ENCODE data around the gene PLIN1. TPM values are rescaled to one million over a fixed set of nuclear protein-coding genes. Genes with fewer than 3 reads are reported as not detected.
A peak's percentile ranks its signal among the peaks of the same experiment; 100 is the strongest.

PLIN1 gene
- total RNA-seq, 1 donor, result under 0.01 TPM

DNA sequence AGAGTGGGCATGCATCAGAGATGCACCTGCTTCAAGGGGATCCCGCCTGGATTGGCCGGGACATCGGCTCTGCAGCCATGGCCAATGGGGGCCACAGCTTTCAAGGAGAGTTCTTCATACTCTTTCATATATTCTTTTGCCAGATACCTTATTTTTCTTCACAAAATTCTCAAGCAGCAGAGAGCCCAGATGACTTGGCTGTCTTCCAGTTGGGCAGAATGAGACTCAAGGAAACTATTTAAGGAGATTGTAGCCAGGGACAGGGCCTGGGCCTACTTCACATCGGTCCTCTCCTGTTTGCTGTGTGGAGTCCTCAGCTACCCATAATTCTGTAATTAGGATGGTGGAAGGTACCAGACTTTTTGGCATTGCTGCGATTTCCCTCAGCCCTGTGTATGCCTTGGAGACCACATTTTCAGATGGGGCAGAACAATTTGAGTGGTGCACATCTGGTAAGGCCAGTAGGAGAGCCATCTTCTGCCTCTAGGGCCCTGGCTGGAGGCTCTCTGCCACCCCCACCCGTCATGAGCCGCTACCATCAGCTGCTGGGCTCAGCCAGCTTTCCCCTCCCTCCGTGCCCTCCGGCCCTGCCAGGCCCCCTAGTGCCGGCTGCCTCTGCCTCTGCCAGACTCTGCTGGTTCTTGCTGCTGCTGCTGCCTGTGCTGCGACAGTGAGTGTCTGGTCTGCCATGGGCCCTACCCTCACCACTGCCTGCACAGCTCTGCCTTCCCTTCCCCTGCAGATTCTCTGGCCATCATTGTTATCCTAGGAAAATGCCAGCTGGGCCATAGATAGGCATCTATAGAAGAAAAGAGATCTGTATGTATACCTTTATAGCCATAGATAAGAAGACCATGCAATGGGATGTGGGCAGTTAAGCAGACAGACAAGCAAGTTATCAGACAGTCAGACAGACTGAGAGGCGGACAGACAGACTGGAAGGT lies 6.7 kb downstream of the PLIN1 start:
- Histone ChIP-seq H3K79me2 (ENCODE audit: insufficient read depth, low read length) (no peaks in the 10 kb centered on the region), H3K9me3 (ENCODE audit: low read depth, low read length) (no peaks in the 10 kb centered on the region), H4K20me1 (ENCODE audit: insufficient read depth, low read length) (no peaks in the 10 kb centered on the region), H3K36me3 (ENCODE audit: insufficient read depth, low read length) (no peaks in the 10 kb centered on the region), H3K4me1 (ENCODE audit: insufficient read depth, low read length) (no peaks in the 10 kb centered on the region), H2AFZ (ENCODE audit: low read length) (peak overlapping the region; percentile 43), H3K27me3 (ENCODE audit: insufficient read depth, low read length) (no peaks in the 10 kb centered on the region), H3K4me3 (ENCODE audit: insufficient read depth, low read length) (no peak overlapping the region), H3K4me2 (ENCODE audit: insufficient read depth, low read length) (no peak overlapping the region), H3K27ac (ENCODE audit: low read depth, low read length) (no peak overlapping the region)
- DNase-seq (ENCODE audit: insufficient read length, low spot score, missing footprints), result peak; percentile 93
- TF ChIP-seq, protein P1, sequence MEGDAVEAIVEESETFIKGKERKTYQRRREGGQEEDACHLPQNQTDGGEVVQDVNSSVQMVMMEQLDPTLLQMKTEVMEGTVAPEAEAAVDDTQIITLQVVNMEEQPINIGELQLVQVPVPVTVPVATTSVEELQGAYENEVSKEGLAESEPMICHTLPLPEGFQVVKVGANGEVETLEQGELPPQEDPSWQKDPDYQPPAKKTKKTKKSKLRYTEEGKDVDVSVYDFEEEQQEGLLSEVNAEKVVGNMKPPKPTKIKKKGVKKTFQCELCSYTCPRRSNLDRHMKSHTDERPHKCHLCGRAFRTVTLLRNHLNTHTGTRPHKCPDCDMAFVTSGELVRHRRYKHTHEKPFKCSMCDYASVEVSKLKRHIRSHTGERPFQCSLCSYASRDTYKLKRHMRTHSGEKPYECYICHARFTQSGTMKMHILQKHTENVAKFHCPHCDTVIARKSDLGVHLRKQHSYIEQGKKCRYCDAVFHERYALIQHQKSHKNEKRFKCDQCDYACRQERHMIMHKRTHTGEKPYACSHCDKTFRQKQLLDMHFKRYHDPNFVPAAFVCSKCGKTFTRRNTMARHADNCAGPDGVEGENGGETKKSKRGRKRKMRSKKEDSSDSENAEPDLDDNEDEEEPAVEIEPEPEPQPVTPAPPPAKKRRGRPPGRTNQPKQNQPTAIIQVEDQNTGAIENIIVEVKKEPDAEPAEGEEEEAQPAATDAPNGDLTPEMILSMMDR (IDR thresholded peaks at IDR 0.05; ENCODE audit: extremely low read depth, low read depth, low read length), result no peak

DNA sequence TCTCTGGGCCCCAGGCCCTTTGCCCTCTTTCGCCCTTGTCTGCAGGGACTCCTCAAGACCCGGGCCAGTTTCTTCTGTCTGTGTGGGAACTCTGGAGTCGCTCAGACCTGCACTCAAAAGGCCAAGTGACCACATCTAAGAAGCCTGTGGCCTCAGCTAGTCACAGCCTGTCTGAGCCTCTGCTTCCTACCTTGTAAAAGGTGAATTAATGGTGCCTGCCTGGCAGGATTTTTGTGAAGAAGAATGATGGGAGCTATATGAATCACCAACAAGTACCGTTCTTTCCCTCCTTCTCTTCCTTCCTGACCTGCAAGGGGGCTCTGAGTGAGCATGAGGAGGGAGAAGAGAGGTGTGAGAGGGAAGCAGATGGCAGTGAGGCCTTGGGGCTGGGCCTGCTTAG lies 7.5 kb downstream of the PLIN1 start:
- Histone ChIP-seq H3K27ac (ENCODE audit: low read depth, low read length) (no peak overlapping the region), H4K20me1 (ENCODE audit: insufficient read depth, low read length) (no peaks in the 10 kb centered on the region), H3K9me3 (ENCODE audit: low read depth, low read length) (no peaks in the 10 kb centered on the region), H3K79me2 (ENCODE audit: insufficient read depth, low read length) (no peaks in the 10 kb centered on the region), H3K36me3 (ENCODE audit: insufficient read depth, low read length) (no peaks in the 10 kb centered on the region), H2AFZ (ENCODE audit: low read length) (no peak overlapping the region), H3K27me3 (ENCODE audit: insufficient read depth, low read length) (no peaks in the 10 kb centered on the region), H3K4me2 (ENCODE audit: insufficient read depth, low read length) (no peak overlapping the region), H3K4me3 (ENCODE audit: insufficient read depth, low read length) (no peak overlapping the region), H3K4me1 (ENCODE audit: insufficient read depth, low read length) (no peaks in the 10 kb centered on the region)
- DNase-seq (ENCODE audit: insufficient read length, low spot score, missing footprints), result peak; percentile 69
- TF ChIP-seq, protein P1 (IDR thresholded peaks at IDR 0.05; ENCODE audit: extremely low read depth, low read depth, low read length), result no peak

DNA sequence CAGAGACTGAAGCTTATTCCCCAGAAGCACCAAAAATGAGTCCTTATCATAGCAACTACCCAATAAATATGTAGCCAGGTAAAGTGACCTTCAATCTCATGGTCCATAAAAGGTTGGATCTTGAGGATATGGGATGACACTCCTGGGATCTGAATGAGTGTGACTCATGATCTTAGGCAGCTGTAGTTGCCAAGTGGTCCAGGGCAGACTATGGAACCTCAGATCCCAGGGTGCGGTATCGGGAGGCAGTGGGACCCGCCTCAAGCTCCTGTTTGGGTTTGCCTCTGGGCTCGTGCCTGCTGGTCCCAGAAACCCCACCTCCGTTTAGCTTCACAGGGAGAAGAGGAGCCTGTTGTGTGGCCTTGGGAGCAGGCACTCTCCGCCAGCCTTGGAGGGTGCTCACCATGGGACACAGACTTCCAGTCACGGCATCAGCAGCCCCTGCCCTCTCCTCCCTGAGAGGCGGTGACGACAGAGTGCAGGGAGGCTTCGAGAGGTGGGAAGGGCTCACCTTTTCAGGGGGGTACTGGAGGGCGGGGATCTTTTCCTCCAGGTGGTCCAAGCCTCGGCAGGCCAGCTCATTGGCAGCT lies 8.1 kb downstream of the PLIN1 start:
- Histone ChIP-seq H2AFZ (ENCODE audit: low read length) (no peak overlapping the region), H3K4me2 (ENCODE audit: insufficient read depth, low read length) (no peak overlapping the region), H3K27me3 (ENCODE audit: insufficient read depth, low read length) (no peaks in the 10 kb centered on the region), H4K20me1 (ENCODE audit: insufficient read depth, low read length) (no peaks in the 10 kb centered on the region), H3K36me3 (ENCODE audit: insufficient read depth, low read length) (no peaks in the 10 kb centered on the region), H3K9me3 (ENCODE audit: low read depth, low read length) (no peaks in the 10 kb centered on the region), H3K4me1 (ENCODE audit: insufficient read depth, low read length) (no peaks in the 10 kb centered on the region), H3K27ac (ENCODE audit: low read depth, low read length) (no peak overlapping the region), H3K4me3 (ENCODE audit: insufficient read depth, low read length) (no peak overlapping the region), H3K79me2 (ENCODE audit: insufficient read depth, low read length) (no peaks in the 10 kb centered on the region)
- TF ChIP-seq, protein P1 (IDR thresholded peaks at IDR 0.05; ENCODE audit: extremely low read depth, low read depth, low read length), result no peak
- DNase-seq (ENCODE audit: insufficient read length, low spot score, missing footprints), result peak; percentile 39

DNA sequence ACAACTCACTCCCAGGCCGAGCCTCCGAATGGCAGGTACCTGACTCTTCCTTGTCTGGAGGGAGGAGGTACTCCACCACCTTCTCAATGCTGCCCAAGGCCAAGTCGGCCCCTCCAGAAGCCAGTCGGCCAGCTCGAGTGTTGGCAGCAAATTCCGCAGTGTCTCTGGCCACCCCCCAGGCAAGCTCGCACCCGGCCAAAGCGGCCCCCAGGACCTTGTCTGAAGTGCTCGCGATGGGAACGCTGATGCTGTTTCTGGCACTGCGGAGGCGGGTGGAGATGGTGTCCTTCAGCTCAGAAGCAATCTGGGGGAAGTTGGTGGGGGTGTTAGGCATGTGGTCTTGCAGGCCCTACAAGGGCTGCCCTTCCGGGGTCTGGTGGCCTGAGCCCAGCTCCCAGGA lies 9.2 kb downstream of the PLIN1 start:
- no peak overlapping the region for H3K4me3 ChIP-seq (ENCODE audit: insufficient read depth, low read length)
- H2AFZ ChIP-seq (ENCODE audit: low read length), result no peak overlapping the region
- H3K4me2 ChIP-seq (ENCODE audit: insufficient read depth, low read length), result no peak overlapping the region
- no peaks in the 10 kb centered on the region for H3K79me2 ChIP-seq (ENCODE audit: insufficient read depth, low read length)
- peak; percentile 74 for DNase-seq (ENCODE audit: insufficient read length, low spot score, missing footprints)
- H3K4me1 ChIP-seq (ENCODE audit: insufficient read depth, low read length), result peaks cover 4% of the 10 kb centered on the region
- H3K27ac ChIP-seq (ENCODE audit: low read depth, low read length), result no peak overlapping the region
- no peaks in the 10 kb centered on the region for H3K36me3 ChIP-seq (ENCODE audit: insufficient read depth, low read length)
- H3K27me3 ChIP-seq (ENCODE audit: insufficient read depth, low read length), result no peaks in the 10 kb centered on the region
- H4K20me1 ChIP-seq (ENCODE audit: insufficient read depth, low read length), result no peaks in the 10 kb centered on the region
- no peaks in the 10 kb centered on the region for H3K9me3 ChIP-seq (ENCODE audit: low read depth, low read length)
- TF ChIP-seq, protein P1 (IDR thresholded peaks at IDR 0.05; ENCODE audit: extremely low read depth, low read depth, low read length), result no peak

All from osteoblast (primary cell).